Suppressor macrophage treated with lipopolysaccharide for 4 hours (primary cell): ENCODE results near the gene MBP.
A peak's percentile ranks its signal among the peaks of the same experiment; 100 is the strongest.

ENCODE experiments used
- DNase-seq: peaks from one replicate; pipeline ENCODE4 v3.0.0-alpha.2; 2020

Gene MBP

GRCh38 chr18:77098029-77098428 is 34.6 kb downstream of the MBP start:
- peak; percentile 67 for DNase-seq

GRCh38 chr18:77096936-77097886 is 35.4 kb downstream of the MBP start:
- DNase-seq, result no peak

GRCh38 chr18:77095391-77096371 is 36.9 kb downstream of the MBP start:
- DNase-seq, result no peak

DNA sequence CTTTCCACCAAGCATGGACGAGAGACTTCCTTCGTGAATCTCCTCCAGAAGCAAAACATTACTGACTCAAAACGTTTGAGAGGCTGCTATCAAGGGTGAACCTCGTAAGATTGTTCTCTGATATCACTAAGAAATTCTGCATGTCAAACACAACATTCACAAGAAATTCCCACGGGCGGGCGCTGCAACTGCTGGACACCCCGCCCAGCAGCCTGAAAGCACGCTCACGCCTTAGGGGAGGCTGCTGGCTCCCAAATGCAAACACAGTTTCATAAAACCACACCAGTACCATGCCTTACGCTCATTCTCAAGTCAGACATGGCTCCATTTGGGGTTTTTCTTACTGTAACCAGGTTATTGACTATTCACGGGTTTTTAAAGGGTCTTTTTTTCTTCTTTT is 39.0 kb downstream of the MBP start:
- no peak for DNase-seq

DNA sequence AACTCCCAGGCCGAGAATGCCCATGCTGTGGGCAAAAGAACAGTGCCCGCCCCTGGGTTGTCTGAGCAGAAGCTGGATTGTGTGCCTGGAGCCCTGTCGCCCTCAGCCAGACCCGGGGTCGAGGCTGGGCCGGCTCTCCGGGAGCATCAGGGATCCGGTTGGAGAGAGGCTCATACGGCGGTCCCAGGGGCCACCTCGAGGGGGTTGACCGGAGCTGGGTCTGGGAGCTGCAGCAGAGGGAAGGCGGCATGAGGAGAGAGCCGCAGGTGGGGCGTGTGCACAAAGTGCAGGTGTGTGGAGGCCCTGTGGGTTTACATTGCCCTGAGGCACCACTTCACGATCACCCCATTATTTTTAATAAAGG is 39.5 kb downstream of the MBP start:
- no peak for DNase-seq

GRCh38 chr18:77092104-77093066 is 40.2 kb downstream of the MBP start:
- no peak for DNase-seq

DNA sequence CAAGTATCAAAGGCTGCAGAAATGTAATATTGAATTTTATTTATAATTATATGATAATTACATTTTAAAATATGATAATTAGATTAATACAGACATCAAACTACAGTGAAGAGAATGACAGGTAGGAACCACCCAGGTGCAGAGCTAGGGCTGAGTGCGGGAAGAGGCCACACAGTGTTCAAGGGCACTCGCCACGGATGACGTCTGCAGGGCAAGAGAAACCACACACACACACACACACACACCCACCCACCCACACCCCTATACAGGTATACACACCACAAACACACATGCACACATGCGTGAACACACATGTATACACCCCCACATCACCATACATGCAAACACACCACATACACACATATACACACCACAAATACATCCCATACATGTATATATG is 41.2 kb downstream of the MBP start:
- DNase-seq, result no peak

DNA sequence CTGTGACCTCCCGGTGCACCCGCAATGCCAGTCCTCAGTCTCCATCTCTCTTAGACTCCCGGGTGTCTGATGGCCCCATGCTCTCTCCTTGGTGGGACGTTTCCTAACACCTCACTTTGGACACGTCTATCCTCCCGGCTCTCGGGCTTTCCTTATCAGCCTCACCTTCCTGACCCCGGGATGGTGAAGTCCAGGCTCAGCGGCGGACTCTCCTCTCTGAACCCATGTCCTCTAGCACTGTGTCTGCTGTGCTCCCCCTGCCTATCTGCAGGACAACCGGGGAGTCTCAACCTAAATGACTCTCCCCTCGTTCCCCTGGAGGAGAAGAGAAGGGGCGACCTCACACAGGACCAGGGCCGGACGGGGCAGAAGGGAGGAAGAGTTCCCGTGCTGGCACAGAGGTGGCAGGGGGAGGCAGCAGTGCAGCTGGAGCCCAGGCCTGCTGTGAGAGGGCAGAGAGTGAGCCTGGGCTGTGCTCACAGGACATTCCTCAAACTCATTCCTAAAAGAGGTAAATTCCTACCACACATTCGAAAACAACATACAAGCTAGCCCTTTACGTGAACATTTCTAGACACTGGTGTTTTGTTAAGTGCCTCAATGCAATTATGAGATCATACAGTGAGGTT is 41.9 kb downstream of the MBP start:
- DNase-seq, result no peak

DNA sequence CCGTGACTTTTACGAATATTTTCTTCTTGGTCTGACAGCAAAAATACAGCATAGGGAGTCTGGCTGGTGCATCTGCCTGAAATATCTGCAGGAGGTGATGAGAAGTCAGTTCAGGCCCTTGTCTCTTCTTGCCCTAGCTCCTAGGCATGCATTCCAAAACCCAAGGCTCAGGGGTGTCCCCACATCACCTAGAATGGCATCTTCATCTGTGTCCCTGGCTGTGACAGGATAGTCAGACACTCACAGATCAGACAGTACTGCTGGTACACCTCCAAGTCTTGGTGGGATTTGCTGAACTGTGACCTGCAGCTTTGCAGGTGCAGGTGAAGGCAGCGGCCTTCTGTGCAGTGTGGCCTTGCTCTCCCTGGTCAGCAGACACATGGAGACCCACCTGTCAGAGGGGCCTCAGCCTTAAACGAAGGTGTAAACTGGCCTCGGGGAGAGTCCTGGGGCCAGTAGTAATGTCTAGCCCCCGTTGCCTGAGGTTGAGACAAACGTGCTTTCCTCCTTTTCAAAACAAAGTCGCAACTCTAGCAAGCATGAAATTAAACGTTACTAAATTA is 42.8 kb downstream of the MBP start:
- DNase-seq, result no peak

DNA sequence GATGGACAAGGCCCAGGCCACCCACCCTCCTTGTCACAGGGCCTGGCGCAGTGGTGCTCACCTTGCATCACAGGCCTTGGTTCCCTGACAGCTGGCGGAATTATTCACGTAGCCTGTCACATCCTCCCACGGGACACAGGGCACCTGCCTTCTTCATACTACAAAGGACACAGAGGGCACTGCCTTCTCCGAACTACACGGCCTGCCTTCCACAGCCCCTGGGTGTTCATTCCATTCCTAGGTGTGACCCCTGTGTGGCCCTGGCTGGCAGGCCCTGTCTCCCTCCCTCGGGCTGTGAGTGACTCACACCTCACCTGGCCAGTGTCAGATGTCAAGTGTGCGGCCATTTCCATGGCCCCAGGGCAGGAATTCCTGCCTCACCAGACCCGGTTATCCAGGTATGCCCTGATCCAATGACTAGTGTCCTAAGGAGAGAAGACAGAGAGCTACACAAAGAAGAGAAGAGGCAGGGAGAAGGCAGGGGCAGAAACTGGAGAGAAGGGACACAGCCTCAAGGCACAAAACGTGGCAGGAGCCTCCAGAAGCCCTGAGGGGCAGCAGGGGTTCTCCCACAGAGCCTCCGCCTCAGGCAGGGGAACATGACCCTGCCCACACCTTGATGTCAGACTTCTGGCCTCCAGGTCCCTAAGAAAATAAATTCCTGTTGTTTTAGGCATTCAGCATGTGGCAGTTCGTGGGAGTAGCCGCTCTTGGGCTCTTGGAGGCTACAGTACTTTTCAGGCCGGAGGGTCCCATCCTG is 43.4 kb downstream of the MBP start:
- DNase-seq, result no peak

DNA sequence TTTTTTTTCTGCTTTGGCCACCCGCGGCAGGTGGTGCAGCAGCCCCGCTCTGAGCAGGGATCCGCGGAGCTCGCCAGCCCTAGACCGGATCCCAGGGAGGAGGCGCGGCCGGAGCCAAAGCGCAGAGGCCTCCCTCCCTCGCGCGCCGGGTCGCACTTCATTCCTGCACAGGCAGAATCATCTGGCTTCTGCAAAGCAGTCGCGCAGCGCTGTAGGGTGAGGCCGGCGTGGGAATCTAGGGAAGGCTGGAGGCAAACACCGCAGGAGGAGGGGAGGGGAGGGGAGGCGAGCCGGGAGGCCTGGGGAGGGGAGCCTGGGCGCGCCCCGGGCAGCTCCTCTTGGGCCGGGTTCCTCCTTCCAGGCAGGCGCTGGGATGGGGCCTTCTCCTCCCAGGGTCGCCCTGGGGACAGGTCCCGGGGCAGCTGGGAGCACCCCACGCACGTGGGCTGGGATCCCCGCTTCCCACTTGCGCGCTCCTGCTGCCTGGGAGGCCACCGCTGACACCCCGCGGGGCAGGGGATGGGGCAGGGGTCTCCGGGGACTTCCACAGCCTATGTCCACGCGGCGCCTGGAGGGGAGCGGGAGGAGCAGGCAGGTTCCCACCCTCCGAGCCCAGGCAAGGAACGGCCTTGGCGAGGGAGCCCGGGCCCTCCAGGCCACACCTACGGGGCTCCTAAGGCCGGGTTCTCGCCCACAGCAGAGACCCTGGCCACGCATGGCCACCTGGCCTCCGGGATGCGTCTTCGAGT is 45.0 kb downstream of the MBP start:
- no peak for DNase-seq

DNA sequence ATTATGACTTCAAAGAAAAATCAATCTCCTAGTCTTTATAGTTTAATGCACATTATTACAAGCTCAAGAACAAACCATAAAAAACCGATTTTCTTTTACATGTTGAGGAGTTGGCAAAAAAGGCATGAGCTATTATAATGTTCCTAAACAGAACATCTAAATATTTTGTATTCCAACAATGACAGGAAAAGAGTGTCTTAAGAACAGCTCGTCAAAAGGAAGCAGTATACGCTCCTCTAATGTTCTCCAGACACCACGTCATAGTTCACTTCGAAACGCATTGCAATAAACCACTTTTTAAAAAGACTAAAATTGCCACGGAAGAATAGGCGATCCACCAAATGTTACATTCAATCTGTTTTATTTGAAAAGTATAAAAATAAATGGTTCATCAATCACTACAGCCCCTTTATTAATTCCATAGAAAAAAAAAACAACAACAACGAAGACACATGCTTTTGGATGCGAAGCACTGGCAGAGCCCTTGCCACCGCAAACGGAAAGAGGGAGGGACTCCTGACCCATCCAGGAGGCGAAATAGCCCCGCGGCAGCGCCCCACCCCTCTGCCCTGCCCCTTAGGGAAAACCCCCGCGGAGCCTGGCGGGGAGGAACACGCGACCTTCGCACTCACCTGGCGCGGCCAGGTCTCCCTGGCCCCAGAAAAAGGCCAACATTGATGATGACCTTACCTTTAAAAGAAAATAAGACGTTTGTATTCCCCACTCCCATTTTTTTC is 45.8 kb downstream of the MBP start:
- no peak for DNase-seq

- DNase-seq, result peak; percentile 79
These were observed 46.5 kb downstream of the MBP start for GRCh38 chr18:77086034-77086433.

- peak; percentile 53 for DNase-seq
These were observed 47.9 kb downstream of the MBP start for GRCh38 chr18:77084688-77085035.

GRCh38 chr18:77082316-77082955 is 50.1 kb downstream of the MBP start:
- DNase-seq, result no peak

DNA sequence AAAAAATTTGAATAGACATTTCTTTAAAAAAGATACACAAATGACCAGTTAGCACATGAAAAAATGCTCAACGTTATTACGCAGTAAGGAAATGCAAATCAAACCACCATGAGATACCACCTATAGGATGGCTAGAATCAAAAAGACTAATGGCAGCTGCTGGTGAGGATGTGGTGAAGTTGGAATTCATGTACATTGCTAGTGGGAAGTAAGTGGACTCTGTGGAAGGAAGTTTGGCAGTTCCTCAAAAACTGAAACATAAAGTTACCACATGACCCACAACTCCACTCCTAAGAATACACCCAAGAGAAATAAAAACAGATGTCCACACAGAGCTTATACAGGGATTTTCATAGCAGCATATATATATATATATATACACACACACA is 51.2 kb downstream of the MBP start:
- DNase-seq, result peak; percentile 72

- DNase-seq, result no peak
These were observed 52.5 kb downstream of the MBP start for GRCh38 chr18:77079954-77080682.

- no peak for DNase-seq
These were observed 53.5 kb downstream of the MBP start for GRCh38 chr18:77079088-77079487.
